ENCODE results near the gene MMP23B.
"Not testable (repeated sequence)": the region's sequence is repeated elsewhere in the genome, so short reads cannot be mapped to it uniquely, and the experiment has no call there.

MMP23B gene

GRCh38 chr1:1666526-1666925, 34.6 kb downstream of the MMP23B start:
- DNase-seq (ENCODE audit: low read depth) = no peak

DNA sequence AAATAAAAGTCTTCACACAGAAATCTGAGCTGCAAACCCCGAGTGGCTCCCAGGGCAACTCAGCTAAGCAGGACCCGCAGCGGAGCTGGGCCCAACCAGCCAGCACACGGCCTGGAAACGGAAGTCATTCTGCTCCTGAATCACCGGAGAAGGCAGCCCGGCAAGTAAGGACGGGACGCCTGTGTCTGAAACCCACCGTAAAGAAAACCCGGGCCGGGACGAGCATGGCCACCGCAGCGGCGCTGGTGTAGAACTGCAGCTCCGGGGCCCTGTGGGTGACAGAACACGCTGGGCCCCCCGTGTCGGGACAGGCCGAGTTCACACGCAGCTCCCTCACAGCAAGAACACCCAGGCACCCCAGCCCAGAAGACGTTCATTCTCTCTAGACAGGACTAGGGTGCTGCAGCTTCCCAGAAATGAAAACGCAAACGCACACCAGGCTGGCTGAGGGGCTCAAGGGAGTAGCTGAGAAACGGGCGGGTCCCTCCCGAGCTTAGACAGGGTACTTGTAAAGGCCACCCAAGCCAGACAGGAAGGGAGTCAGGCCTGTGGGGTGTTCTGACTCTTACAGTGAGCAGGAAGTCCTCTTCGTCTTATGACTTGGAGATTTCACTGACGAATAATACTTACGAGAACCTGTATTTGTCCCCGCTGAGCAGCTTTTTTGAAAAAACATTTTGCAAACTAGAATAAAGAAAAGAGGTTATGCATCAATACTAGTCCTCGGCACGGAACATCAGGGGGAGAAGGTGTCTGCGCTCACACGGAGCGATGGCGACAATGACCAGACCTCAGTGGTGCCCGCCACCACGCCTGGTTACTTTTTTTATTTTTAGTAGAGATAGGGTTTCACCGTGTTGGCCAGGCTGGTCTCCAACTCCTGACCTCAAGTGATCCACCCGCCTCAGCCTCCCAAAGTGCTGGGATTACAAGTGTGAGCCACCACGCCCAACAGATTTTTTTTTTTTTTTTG, 37.8 kb downstream of the MMP23B start:
- DNase-seq (ENCODE audit: low read depth) = no peak

GRCh38 chr1:1670866-1671265, 38.9 kb downstream of the MMP23B start:
- no peak for DNase-seq (ENCODE audit: low read depth)

DNA sequence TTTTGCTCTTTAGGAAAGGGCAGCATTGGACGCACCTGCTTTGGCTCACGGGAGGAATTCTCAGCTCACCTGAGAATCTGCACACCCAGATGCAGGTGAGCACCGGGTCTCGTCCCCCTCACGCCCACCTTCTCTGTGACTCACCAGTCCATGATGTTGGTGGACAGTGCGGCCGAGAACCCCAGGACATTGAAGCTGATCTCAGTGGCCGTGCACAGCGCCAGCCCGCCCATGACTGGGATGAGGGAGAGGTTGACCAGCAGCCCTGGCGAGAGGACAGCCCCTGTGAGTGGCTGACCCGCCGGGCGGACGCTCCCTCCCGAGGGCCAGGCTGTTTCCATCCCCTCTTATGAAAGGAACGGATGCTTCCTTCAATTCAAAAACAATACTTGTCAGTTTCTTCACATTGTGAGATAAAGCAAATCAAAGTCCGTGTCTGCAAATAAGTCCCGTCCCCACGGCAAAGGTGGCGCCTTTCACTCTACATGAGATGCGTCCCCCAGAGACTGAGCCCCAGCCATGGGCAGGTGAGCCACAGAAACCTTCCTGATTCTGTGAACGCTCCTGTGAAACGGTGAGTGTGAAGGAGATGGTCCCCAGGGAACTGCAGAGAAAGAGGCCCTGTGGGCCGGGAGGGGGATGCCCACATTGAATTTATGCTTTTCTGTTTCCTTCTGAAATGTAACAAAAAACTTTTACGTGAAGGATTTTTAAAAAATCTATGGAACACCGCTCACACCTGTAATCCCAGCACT, 39.6 kb downstream of the MMP23B start:
- DNase-seq (ENCODE audit: low read depth) = no peak

DNA sequence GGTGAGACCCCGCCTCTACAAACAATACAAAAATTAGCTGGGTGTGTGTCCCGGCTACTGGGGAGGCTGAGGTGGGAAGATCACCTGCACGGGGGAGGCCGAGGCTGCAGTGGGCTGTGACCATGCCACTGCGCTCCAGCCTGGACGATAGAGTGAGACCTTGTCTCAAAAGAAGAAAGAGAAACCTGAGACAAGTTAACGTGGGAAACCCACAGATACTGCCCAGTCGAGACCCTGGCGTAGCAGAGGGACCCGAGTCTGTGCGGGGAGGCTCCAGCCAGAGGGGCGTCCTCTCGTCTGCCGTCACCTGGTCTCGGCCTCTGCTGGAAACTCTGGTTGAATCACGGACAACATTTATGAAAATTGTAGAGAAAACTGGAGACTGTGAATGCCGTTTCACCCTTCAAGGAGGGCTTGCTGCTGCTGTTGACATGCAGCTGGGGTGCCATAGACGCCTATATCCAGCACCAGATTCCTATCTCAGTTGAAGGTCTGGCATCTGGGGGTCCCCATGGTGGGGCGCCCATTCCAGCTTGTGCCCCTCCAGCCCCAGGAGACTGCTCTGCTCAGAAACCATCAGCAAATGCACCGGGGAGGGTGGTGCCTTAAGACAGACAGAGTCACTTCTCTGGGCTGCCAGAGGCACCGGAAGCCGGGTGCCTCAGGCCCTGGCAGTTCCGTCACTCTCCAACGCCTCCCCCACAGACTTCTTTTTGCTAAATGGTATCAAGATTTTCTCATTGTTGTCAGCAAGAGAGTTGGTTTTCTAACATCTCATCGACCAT, 40.4 kb downstream of the MMP23B start:
- DNase-seq (ENCODE audit: low read depth) = no peak

DNA sequence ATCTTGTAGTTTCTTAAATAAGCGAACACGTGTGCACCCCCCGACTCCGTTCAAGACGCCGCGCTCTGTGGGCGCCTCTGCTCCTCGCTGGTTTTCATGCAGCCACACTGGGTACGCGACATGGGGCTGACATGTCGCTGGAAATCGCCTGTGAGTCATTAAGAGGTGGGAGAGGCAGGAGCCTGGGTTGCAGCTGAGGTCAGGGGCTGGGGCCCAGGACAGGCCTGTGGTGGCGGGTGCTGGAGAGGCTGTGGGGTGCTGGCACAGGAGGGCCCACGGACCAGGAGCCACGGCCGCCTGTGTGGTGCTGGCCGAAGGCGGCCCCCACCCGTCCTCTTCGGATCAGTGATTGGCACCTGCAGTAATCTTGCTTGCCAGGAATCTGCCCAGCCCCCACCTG, 42.8 kb downstream of the MMP23B start:
- DNase-seq (ENCODE audit: low read depth) = not testable (repeated sequence)

GRCh38 chr1:1675218-1675617, 43.2 kb downstream of the MMP23B start:
- not testable (repeated sequence) for DNase-seq (ENCODE audit: low read depth)

- DNase-seq (ENCODE audit: low read depth) = not testable (repeated sequence)
Observed at GRCh38 chr1:1676087-1676486, 44.1 kb downstream of the MMP23B start.

GRCh38 chr1:1677718-1678580, 46.0 kb downstream of the MMP23B start:
- peak; percentile 28 for DNase-seq (ENCODE audit: low read depth)

DNA sequence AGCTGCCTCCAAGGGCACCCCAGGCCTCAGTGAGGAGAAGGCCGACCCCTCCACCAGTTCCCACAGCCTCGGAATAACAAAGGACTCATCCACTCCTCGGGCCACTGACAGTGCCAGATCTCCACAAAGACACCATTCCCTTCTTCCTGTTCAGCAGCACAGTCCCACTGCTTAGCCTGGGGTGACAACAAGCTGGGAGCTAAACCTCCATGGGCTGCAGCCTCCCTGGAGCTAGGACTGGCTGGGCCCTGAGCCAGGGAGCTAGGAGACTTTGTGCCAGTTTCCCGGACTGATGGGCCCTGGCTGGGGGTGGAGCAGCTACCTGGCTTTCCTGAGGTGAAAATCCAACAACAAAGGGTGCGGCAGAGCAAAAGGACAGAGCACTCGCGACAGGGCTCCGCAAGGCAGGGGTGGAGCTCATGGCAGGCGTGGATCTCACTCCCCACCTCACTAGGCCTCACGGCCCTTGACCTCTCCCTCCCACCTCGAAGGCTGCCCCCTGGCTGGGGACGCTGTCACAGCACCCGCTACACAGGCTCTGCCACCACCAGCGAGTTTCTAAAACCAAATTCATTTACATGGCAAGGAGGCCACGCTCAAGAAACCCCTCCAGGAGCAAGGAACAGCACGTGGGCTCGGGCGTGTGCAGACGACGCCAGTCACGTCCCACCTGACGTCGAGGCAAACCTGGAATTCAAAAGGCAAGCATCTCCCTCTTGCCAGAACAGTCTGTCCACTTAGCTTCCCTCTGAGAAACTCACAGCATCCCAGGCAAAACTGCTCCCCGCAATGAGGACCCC, 46.8 kb downstream of the MMP23B start:
- no peak for DNase-seq (ENCODE audit: low read depth)

DNA sequence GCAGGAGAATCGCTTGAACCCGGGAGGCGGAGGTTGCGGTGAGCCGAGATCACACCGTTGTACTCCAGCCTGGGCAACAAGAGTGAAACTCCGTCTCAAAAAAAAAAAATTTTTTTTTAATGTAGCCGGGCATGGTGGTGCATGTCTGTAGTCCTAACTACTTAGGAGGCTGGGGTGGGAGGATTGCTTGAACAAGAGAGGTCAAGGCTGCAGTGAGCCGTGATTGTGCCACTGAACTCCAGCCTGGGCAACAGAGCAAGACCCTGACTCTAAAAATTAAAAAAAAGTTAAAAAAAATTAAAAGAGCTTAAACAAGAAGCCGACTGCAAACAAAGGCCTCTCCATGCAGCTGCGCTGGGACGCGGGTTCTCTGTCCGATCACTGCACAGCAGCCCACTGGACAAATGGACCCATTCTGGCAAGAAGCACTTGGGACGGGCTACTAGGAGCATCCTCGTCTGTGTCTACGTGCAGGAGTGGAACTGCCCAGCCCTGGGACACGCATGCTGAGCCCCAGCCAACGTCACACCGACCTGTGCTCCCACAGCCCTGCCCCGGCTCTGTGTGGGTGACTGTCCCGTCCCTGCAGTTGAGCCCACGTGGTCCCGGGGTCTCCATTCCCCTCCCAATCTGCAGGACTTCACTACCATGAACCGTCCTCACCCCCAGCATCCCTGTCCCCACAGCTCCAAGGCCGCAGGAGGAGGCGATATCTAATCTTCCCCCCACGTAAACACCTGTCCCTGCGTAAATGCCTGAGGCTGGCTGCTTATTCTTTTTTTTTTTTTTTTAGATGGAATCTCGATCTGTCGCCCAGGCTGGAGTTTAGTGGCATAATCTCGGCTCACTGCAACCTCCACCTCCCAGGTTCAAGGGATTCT, 48.3 kb downstream of the MMP23B start:
- DNase-seq (ENCODE audit: low read depth) = no peak

GRCh38 chr1:1680912-1681273, 48.9 kb downstream of the MMP23B start:
- no peak for DNase-seq (ENCODE audit: low read depth)

DNA sequence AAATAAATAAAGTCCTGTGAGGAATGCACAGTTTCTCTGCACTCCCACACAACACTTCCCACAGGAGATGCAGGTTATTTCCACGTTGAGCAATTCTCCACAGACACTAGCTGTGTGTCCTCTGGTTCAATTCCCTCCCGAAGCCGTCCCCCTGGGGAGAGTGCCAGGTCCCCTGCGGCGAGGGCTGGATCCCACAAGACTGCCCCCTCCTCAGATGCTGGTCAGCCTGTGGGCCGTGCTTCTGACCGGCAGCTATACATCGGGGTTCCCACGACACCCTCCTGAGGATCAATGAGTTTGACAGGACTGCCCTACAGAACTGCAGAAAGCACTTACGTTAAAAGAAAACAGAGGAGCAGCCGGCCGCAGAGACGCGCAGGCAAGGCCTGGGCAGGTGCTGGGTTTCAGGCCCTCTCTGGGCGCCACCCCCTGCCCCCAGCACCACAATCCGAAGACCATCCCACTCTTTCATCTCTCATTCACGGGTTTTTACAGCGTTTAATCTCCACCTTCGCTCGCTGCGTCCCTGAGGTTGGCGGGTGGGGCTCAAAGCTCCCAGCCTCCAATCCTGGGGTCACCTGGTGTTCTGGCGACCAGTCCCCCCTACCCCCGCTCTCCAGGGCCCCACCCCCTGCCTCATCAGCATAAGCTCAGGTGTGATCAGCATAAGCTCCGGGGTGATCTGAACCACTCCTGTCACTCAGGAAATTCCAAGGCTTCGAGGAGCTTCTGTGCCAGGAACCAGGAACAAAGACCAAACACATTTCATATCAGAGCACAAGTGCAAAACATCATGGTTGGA, 51.3 kb downstream of the MMP23B start:
- DNase-seq (ENCODE audit: low read depth) = no peak

Data from activated gamma-delta T cell treated with anti-CD3 and anti-CD28 coated beads, Interleukin-2, amount 50 U/mL, for 16 hours (primary cell).